Adrenal gland (tissue), 12 donors: Measurements from ENCODE around the gene EFCAB14. TPM values are rescaled to one million over a fixed set of nuclear protein-coding genes. Genes with fewer than 3 reads are reported as not detected.
"Not testable (repeated sequence)": the region's sequence is repeated elsewhere in the genome, so short reads cannot be mapped to it uniquely, and the experiment has no call there.

Experiments used
- DNase-seq, 7 donors: peaks; one replicate each; pipeline ENCODE4 v3.0.0-alpha.2; 2019 to 2020
- H3K27ac ChIP-seq, 5 donors: fragments of 200-600 bp; sonication (generic) in 4 of 5; 1 replicate in 3 of 5; 2 replicates in 2 of 5; pipeline versions ENCODE4 v1.5.1 to v1.8.0; 2016 to 2020; ENCODE audit warnings: mild to moderate bottlenecking in 1 of 5
- H3K27me3 ChIP-seq: fragments of 200-600 bp; 2 replicates; pipeline ENCODE4 v1.8.0; 2021
- H3K36me3 ChIP-seq, 2 donors: fragments of 200-600 bp; replicated peaks in 1 of 2; 1 replicate in 1 of 2; 2 replicates in 1 of 2; pipeline versions ENCODE4 v1.5.1 to v1.8.0; 2018 to 2022
- H3K4me1 ChIP-seq, 2 donors: fragments of 200-600 bp; replicated peaks in 1 of 2; 1 replicate in 1 of 2; 2 replicates in 1 of 2; pipeline versions ENCODE4 v1.5.1 to v1.8.0; 2018 to 2021
- H3K4me3 ChIP-seq, 4 donors: fragments of 200-600 bp; sonication (generic) in 3 of 4; one replicate each; pipeline ENCODE4 v1.5.1; 2016 to 2018
- H3K9me3 ChIP-seq, 3 donors: fragments of 200-600 bp; sonication (generic) in 1 of 3; replicated peaks in 1 of 3; 1 replicate in 2 of 3; 2 replicates in 1 of 3; pipeline versions ENCODE4 v1.5.1 to v1.8.0; 2016 to 2021
- POLR2A ChIP-seq, 2 donors: fragments of 450-650 bp; IDR thresholded peaks; one replicate each; pipeline ENCODE4 v1.6.1; 2017; ENCODE audit warnings: antibody characterized with exemption in 2 of 2, mild to moderate bottlenecking in 2 of 2, moderate library complexity in 1 of 2
- WGBS, 4 donors: extraction: QIAGEN DNeasy Blood & Tissue Kit in 2 of 4; methylation state at CpG; one replicate each; pipeline versions ENCODE4 v1.1.5 to v1.1.7; 2013 to 2017; 5-methylcytosine and 5-hydroxymethylcytosine counted together
- intact Hi-C, 2 donors: fragments of 100-400 bp; cut with DNase I; formaldehyde crosslinking; loops; one replicate each; pipeline versions ENCODE4 v1.14.1 to v1.15.0; 2022 to 2023
- polyA plus RNA-seq, 3 donors: library from polyadenylated mRNA; stranded (reverse); fragments of 200-250 nt in 2 of 3; fragments of 350-450 nt in 1 of 3; fragmentation: Illumina TruSeq in 1 of 3; extraction: RNeasy Lipid Tissue Mini Kit (QIAGEN cat#74804) in 1 of 3; gene quantifications; one replicate each; pipeline ENCODE4 v1.2.3, GENCODE V29; 2013 to 2014
- total RNA-seq, 9 donors: library from RNA; depleted of rRNA in 4 of 9; stranded (reverse); fragments of >200 nt in 4 of 9; fragments of 120-200 nt in 1 of 9; fragmentation: NEBNext Ultra II Directional in 1 of 9; extraction: Animal tissue kit (Norgen Biotek cat#: 25700) in 1 of 9; gene quantifications; one replicate each; pipeline versions ENCODE4 v1.1.0 to v1.2.4, GENCODE V29; 2013 to 2023
- TF ChIP-seq, protein P1 (sequence below), 6 experiments: fragments of 450-650 bp in 4 of 6; fragments of 200-600 bp in 2 of 6; sonication (generic) in 1 of 6; IDR thresholded peaks; 1 replicate in 5 of 6; 2 replicates in 1 of 6; pipeline versions ENCODE4 v1.5.1 to v1.8.0; 2016 to 2021; ENCODE audit warnings: antibody characterized with exemption in 6 of 6, mild to moderate bottlenecking in 2 of 6, moderate library complexity in 1 of 6
- donor health status: healthy with polysubstance abuse.
- donor health status: Bipolar disorder and iron deficiency.
- donor health status: DM: yes; HTN: yes; CAD: no.
- donor health status: DM: no; HTN: no; CAD: no.
- donor health status: DM: no; HTN: no; CAD: no.
- donor health status: DM: yes; HTN: yes; CAD: no.

The EFCAB14 gene
- total and polyA plus RNA-seq, 12 donors, result 17.9 to 138 (median 77.3) TPM

DNA sequence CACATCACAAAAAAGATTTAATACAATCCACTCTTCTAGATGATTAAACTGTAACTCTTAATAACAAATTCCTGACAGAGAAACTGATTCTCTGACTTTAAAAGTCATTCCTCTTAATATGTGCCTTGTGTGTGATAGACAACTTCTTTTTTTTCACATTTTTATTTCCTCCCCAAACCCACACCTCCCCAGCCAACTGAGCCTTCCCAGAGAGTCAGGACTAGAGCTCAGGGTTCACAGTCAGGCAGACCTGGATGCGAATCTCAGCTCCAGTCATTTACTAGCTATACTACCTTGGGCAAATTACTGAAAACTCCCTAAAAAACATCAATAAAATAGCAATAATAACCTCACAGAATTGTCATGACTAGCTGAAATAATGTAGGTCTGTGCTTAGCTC, 64.9 kb downstream of the EFCAB14 start:
- Histone ChIP-seq H3K9me3 (no peaks in the 10 kb centered on the region), H3K27me3 (no peaks in the 10 kb centered on the region), H3K4me3 (peak overlapping the region in 1 of 4 donors; percentile 5), H3K4me1 (no peaks in the 10 kb centered on the region), H3K27ac (peak overlapping the region in 1 of 5 donors; percentile 25), H3K36me3 (peaks cover 0 to 44% of the 10 kb centered on the region in 2 donors)
- intact Hi-C loops, result no loop called here
- 91 to 100% (median 97%) methylated on average over 1 of the region's 1 CpG for WGBS, 4 donors
- TF ChIP-seq, protein P1, sequence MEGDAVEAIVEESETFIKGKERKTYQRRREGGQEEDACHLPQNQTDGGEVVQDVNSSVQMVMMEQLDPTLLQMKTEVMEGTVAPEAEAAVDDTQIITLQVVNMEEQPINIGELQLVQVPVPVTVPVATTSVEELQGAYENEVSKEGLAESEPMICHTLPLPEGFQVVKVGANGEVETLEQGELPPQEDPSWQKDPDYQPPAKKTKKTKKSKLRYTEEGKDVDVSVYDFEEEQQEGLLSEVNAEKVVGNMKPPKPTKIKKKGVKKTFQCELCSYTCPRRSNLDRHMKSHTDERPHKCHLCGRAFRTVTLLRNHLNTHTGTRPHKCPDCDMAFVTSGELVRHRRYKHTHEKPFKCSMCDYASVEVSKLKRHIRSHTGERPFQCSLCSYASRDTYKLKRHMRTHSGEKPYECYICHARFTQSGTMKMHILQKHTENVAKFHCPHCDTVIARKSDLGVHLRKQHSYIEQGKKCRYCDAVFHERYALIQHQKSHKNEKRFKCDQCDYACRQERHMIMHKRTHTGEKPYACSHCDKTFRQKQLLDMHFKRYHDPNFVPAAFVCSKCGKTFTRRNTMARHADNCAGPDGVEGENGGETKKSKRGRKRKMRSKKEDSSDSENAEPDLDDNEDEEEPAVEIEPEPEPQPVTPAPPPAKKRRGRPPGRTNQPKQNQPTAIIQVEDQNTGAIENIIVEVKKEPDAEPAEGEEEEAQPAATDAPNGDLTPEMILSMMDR (IDR thresholded peaks at IDR 0.05), result no peak
- no peak for TF ChIP-seq POLR2A (IDR thresholded peaks at IDR 0.05)
- DNase-seq, result no peak

DNA sequence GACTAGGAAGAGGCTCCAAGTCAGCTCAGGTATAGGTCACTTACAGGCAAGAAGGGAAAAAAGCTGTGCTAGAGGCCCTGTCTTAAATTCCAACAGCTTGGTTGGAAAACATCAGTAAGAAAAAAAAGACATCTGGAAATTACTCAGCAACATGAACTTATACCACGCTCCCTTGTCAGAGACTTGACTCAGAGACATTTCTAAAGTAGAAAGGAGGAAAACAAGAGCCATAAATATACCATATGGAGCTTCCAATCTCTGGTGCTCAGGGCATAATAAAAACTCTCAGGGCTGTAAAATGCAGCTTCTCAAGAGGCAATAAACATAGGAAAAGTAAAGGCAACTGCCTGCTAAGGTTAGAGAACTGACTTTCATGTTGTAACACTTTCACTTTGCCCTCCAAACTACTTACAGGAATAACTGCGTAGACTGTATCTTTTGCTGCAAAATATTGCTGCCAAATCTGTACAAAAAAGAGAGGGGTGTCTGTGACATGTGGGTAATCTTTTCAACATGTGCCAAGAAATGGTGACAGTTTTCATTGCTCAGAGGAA, 65.4 kb downstream of the EFCAB14 start:
- H3K27me3 ChIP-seq, result no peaks in the 10 kb centered on the region
- WGBS, 4 donors, result 71 to 88% (median 79%) methylated on average over 2 of the region's 2 CpGs
- H3K4me3 ChIP-seq, result peak overlapping the region in 1 of 4 donors; percentile 5
- peaks cover 0 to 41% of the 10 kb centered on the region in 2 donors for H3K36me3 ChIP-seq
- no peak for DNase-seq
- TF ChIP-seq, protein P1 (IDR thresholded peaks at IDR 0.05), result no peak
- TF ChIP-seq POLR2A (IDR thresholded peaks at IDR 0.05), result no peak
- H3K4me1 ChIP-seq, result no peaks in the 10 kb centered on the region
- intact Hi-C loops, result no loop called here
- peak overlapping the region in 2 of 5 donors; percentile 25 to 45 for H3K27ac ChIP-seq
- H3K9me3 ChIP-seq, result no peaks in the 10 kb centered on the region

DNA sequence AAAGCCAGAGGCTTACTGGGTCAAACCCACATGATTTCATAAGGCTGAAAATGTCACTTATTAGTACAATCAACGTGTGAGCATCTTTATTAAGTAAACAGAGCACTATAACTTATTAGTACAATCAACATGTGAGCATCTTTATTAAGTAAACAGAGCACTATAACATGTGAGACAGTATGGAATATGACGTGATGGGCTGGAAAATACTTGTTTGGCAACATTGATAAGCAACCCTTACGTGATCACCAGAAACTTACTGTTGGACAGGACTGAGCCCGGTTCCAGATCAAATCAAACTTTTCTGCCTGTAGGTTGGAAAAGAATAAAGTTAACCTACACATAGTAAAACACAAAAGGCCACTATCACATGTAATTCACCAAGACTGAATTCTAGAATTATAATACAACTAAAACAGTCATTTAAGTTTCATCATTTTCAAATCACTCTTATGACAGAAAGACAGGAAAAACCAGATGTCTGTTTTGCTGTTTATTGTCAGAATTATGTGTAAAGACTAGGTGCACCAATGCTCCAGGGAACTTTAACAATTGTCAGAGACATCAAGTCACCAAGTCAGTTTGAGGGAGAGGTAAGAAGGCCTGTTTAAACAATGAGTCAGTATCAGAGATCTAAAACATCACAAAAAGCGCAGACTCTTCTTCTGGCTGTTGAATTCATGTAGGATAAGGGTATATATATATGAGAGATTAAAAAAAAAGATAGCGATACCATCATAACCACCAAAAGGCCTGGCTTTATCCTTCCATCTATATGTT, 66.4 kb downstream of the EFCAB14 start:
- DNase-seq, result no peak
- TF ChIP-seq POLR2A (IDR thresholded peaks at IDR 0.05), result no peak
- TF ChIP-seq, protein P1 (IDR thresholded peaks at IDR 0.05), result no peak
- intact Hi-C loops, result no loop called here
- Histone ChIP-seq H3K36me3 (peaks cover 0 to 31% of the 10 kb centered on the region in 2 donors), H3K27ac (peak overlapping the region in 1 of 5 donors; percentile 45), H3K4me3 (no peak overlapping the region), H3K27me3 (no peaks in the 10 kb centered on the region), H3K4me1 (no peaks in the 10 kb centered on the region), H3K9me3 (no peaks in the 10 kb centered on the region)
- 76 to 79% (median 76%) methylated on average over 6 of the region's 6 CpGs for WGBS, 4 donors

DNA sequence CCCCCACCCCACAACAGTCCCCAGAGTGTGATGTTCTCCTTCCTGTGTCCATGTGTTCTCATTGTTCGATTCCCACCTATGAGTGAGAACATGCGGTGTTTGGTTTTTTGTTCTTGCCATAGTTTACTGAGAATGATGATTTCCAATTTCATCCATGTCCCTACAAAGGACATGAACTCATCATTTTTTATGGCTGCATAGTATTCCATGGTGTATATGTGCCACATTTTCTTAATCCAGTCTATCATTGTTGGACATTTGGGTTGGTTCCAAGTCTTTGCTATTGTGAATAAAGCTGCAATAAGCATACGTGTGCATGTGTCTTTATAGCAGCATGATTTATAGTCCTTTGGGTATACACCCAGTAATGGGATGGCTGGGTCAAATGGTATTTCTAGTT, 67.8 kb downstream of the EFCAB14 start:
- H3K36me3 ChIP-seq, result peaks cover 0 to 19% of the 10 kb centered on the region in 2 donors
- 89 to 100% (median 98%) methylated on average over 1 to 3 of the region's 3 CpGs for WGBS, 4 donors
- not testable (repeated sequence) for DNase-seq

More for the DNA sequence above, 67.8 kb downstream of the EFCAB14 start:
- H3K27me3 ChIP-seq, H3K9me3 ChIP-seq, H3K4me1 ChIP-seq, H3K4me3 ChIP-seq, H3K27ac ChIP-seq, intact Hi-C loops: not testable (repeated sequence)
